Activated naive CD8-positive, alpha-beta T cell treated with anti-CD3 and anti-CD28 coated beads, Interleukin-2, amount 50 U/mL, for 24 hours (primary cell): ENCODE results near the gene INO80E.
"Not testable (repeated sequence)": the region's sequence is repeated elsewhere in the genome, so short reads cannot be mapped to it uniquely, and the experiment has no call there.

ENCODE experiments used
- ATAC-seq: fragments of 150-1000 bp; cut with Tn5 transposase; one replicate; pipeline ENCODE4 v1.10.0; 2021
- DNase-seq: peaks from one replicate; pipeline ENCODE4 v3.0.0; 2021
- H3K27ac Mint-ChIP-seq: one replicate; pipeline ENCODE4 v1.8.0; 2021; ENCODE audit warnings: mild to moderate bottlenecking, mixed read lengths
- H3K27me3 Mint-ChIP-seq: one replicate; pipeline ENCODE4 v1.8.0; 2021; ENCODE audit warnings: mixed read lengths
- H3K36me3 Mint-ChIP-seq: one replicate; pipeline ENCODE4 v1.8.0; 2021; ENCODE audit warnings: low read depth, mixed read lengths
- H3K4me1 Mint-ChIP-seq: one replicate; pipeline ENCODE4 v1.8.0; 2021; ENCODE audit warnings: mixed read lengths
- H3K4me3 Mint-ChIP-seq: one replicate; pipeline ENCODE4 v1.8.0; 2021; ENCODE audit warnings: mild to moderate bottlenecking, moderate library complexity, mixed read lengths
- H3K9me3 Mint-ChIP-seq: one replicate; pipeline ENCODE4 v1.8.0; 2021; ENCODE audit warnings: mixed read lengths

Gene INO80E, protein sequence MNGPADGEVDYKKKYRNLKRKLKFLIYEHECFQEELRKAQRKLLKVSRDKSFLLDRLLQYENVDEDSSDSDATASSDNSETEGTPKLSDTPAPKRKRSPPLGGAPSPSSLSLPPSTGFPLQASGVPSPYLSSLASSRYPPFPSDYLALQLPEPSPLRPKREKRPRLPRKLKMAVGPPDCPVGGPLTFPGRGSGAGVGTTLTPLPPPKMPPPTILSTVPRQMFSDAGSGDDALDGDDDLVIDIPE

GRCh38 chr16:29995911-29996765 lies at the start of gene INO80E:
Gene INO80E (plus strand): TSS chr16:29996241. CDS start chr16:29996311, 70 bp downstream.
- ATAC-seq: peak; percentile 97
- H3K4me3 Mint-ChIP-seq: peak within 1 kb of the TSS; percentile 97
- H3K9me3 Mint-ChIP-seq: no peaks in the 10 kb centered on the region
- H3K27ac Mint-ChIP-seq: peak within 1 kb of the TSS; percentile 99
- peak; percentile 99 for DNase-seq
- H3K27me3 Mint-ChIP-seq: no peaks in the 10 kb centered on the region
- peaks cover 25% of the 10 kb centered on the region for H3K36me3 Mint-ChIP-seq
- peaks cover 33% of the 10 kb centered on the region for H3K4me1 Mint-ChIP-seq

DNA sequence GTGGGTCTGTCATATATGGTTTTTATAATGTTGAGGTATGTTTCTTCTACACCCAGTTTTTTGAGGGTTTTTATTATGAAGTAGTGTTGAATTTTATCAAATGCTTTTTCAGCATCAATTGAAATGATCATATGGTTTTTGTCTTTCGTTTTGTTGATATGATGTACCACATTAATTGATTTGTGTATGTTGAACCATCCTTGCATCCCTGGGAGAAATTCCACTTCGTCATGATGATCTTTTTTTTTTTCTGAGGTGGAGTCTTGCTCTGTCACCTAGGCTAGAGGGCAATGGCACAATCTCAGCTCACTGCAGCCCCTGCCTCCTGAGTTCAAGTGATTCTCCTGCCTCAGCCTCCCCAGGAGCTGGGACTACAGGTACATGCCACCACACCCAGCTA lies 48.1 kb upstream of the INO80E start:
- H3K4me1 Mint-ChIP-seq: no peaks in the 10 kb centered on the region
- ATAC-seq: no peak
- no peak for DNase-seq
- H3K27me3 Mint-ChIP-seq: no peaks in the 10 kb centered on the region
- peaks cover 7% of the 10 kb centered on the region for H3K9me3 Mint-ChIP-seq
- H3K4me3 Mint-ChIP-seq: no peak overlapping the region
- H3K36me3 Mint-ChIP-seq: no peaks in the 10 kb centered on the region
- H3K27ac Mint-ChIP-seq: no peak overlapping the region

- peaks cover 7% of the 10 kb centered on the region for H3K9me3 Mint-ChIP-seq
- no peaks in the 10 kb centered on the region for H3K4me1 Mint-ChIP-seq
- H3K27me3 Mint-ChIP-seq: peaks cover 5% of the 10 kb centered on the region
- ATAC-seq (no peak), DNase-seq (no peak)
- no peak overlapping the region for H3K4me3 Mint-ChIP-seq
- no peak overlapping the region for H3K27ac Mint-ChIP-seq
- no peaks in the 10 kb centered on the region for H3K36me3 Mint-ChIP-seq
These were observed 45.1 kb upstream of the INO80E start for GRCh38 chr16:29950806-29951461.

DNA sequence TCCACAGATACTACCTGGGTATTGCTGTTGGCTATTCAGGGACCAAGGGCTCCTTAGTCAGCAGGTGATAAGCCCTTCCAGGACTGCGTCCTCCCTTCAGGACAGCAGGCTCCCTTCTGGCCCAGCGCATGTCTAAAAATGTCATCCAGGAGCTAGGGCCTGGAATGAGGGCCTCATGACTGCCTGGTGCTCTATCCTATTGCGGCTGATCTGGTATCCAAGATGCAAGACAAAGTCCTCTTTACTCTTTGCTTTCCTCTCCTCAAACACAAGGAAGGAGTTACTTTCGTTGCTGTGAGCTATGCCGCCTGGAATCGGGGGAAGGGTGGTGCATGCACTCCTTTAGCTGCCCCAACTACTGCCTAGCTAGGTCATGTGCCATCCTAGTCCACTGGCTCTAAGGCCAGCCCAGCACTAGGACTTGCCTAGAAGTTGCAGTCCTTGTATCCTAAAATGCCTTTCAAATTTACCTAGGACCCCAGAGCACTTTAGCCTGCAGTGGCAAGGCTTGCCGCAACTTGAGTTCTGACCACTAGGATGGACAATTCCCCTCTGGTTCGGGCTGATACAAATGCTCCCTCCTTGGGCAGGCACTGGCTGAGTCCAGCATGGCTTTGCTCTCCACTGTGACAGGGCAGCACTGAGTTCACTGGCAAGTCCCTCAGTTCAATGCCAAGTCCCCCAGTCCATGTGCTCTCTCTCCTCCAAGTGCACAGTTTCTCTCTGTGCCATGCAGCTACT lies 44.2 kb upstream of the INO80E start:
- DNase-seq: no peak
- Mint-ChIP-seq H3K4me3 (no peak overlapping the region), H3K36me3 (no peaks in the 10 kb centered on the region), H3K27me3 (peaks cover 5% of the 10 kb centered on the region), H3K27ac (no peak overlapping the region), H3K9me3 (peaks cover 7% of the 10 kb centered on the region), H3K4me1 (no peaks in the 10 kb centered on the region)
- peak; percentile 15 for ATAC-seq

- ATAC-seq: no peak
- peaks cover 5% of the 10 kb centered on the region for H3K27me3 Mint-ChIP-seq
- H3K4me1 Mint-ChIP-seq: peaks cover 17% of the 10 kb centered on the region
- H3K9me3 Mint-ChIP-seq: no peaks in the 10 kb centered on the region
- DNase-seq: no peak
- no peak overlapping the region for H3K27ac Mint-ChIP-seq
- no peak overlapping the region for H3K4me3 Mint-ChIP-seq
- no peaks in the 10 kb centered on the region for H3K36me3 Mint-ChIP-seq
These were observed 37.3 kb upstream of the INO80E start for GRCh38 chr16:29958756-29959155.

GRCh38 chr16:29959293-29959692 lies 36.7 kb upstream of the INO80E start:
- no peak for DNase-seq
- Mint-ChIP-seq H3K36me3 (no peaks in the 10 kb centered on the region), H3K4me1 (peaks cover 17% of the 10 kb centered on the region), H3K9me3 (no peaks in the 10 kb centered on the region), H3K27ac (no peak overlapping the region), H3K27me3 (peaks cover 3% of the 10 kb centered on the region), H3K4me3 (no peak overlapping the region)
- no peak for ATAC-seq

DNA sequence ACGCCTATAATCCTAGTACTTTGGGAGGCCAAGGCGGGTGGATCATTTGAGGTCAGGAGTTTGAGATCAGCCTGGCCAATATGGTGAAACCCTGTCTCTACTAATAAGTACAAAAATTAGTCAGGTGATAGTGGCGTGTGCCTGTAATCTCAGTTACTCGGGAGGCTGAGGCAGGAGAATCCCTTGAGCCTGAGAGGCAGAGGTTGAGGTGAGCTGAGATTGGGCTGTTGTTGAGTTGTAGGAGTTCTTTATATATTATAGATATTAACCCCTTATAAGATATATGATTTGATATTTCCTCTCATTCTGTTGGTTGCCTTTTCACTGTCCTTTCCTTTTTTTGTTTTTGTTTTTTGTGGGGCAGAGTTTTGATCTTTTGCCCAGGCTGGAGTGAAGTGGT lies 36.2 kb upstream of the INO80E start:
- H3K27me3 Mint-ChIP-seq, H3K27ac Mint-ChIP-seq, DNase-seq, H3K9me3 Mint-ChIP-seq, ATAC-seq, H3K4me3 Mint-ChIP-seq, H3K36me3 Mint-ChIP-seq: not testable (repeated sequence)
- H3K4me1 Mint-ChIP-seq: peaks cover 17% of the 10 kb centered on the region

GRCh38 chr16:29961127-29961478 lies 34.9 kb upstream of the INO80E start:
- no peaks in the 10 kb centered on the region for H3K9me3 Mint-ChIP-seq
- peaks cover 17% of the 10 kb centered on the region for H3K4me1 Mint-ChIP-seq

DNA sequence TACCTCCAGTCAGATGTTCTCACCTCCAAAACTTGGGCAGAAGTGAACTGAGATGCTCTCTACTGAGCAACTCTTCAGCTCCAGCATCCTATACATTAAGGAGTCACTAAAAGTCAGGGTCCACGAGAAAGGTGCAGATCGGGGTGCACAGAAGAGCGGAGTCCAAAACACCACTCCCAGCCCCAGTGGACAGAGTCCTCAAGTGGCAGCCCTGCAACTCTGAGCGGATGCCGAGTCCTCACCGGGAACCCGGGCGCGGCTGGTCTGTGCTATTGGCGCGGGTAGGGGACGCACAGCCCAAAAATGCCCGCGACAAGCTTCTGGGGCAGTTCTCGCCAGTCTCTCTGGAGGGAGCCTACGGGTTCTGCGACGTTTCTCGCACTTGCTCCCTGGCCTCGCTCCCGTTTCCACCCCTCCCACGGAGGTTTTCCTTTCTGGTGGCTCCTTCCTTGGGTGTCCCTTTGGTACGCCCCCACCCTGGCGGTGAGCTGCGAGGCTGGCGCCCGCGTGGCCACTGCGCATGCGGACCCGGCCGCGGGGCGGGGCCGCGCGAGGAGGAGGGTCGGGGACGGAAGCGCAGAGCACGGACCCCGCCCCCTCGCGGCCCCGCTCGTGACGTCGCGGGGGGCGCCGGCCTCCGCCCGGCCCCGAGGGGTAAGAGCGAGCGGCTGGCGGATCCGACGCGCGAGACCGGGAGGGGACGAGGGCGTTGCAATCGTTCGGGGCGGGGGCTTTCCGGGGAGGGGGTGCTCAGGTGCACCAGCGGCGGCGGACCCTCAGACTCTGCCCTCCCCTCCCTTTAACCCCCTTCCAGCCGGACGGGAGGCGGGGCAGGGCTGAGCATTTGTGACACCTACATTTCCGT lies 34.3 kb upstream of the INO80E start, which contains the start of gene TMEM219:
Gene TMEM219 (plus strand): TSS at position 601 of the 865 bp plus-strand sequence. CDS start 1,065 bp downstream, outside the sequence.
- Mint-ChIP-seq H3K4me1 (peaks cover 17% of the 10 kb centered on the region), H3K27me3 (no peaks in the 10 kb centered on the region), H3K4me3 (peak within 1 kb of the TSS; percentile 85), H3K36me3 (peaks cover 3% of the 10 kb centered on the region), H3K27ac (peak within 1 kb of the TSS; percentile 85), H3K9me3 (no peaks in the 10 kb centered on the region)
- DNase-seq (peak; percentile 96), ATAC-seq (peak; percentile 91)

More at GRCh38 chr16:29961127-29961478, 34.9 kb upstream of the INO80E start:
- Mint-ChIP-seq H3K27me3 (no peaks in the 10 kb centered on the region), H3K4me3 (peak overlapping the region; percentile 85), H3K36me3 (peaks cover 3% of the 10 kb centered on the region), H3K27ac (peak overlapping the region; percentile 73)
- DNase-seq (no peak), ATAC-seq (no peak)

DNA sequence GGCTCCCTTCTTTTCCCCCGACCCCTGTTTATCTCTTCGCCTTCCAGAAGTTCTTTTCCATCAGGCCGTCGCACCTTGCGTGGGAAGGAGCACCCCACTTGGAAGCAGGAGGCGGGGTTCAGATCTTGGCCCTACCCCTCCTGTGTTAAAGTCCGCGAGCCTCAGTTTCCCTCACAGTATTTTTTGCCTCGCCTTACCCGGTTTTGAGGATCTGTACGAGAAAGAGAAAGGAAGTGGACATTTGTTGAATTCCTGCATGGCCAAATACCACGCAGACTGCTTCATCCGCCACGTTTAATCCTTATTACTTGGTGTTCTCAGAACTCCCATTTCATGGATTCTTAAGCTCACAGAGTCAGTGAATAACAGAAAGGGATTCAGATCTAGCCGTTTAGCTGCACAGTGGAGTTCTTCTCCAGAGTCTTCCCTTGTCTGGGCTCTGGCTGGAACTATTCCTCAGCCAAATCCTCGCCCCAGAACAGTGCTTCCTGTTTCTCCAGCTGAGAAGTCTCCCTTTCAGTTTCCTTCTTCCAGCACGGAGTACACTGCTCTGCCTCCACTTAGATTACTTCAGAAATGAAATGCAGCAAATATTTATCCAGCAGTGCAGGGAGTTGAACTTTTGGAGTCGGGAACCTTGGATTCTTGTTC lies 33.6 kb upstream of the INO80E start:
- DNase-seq (no peak), ATAC-seq (no peak)
- H3K36me3 Mint-ChIP-seq: peaks cover 3% of the 10 kb centered on the region
- H3K4me1 Mint-ChIP-seq: peaks cover 17% of the 10 kb centered on the region
- H3K4me3 Mint-ChIP-seq: peak overlapping the region; percentile 85
- no peaks in the 10 kb centered on the region for H3K9me3 Mint-ChIP-seq
- no peaks in the 10 kb centered on the region for H3K27me3 Mint-ChIP-seq
- peak overlapping the region; percentile 85 for H3K27ac Mint-ChIP-seq

DNA sequence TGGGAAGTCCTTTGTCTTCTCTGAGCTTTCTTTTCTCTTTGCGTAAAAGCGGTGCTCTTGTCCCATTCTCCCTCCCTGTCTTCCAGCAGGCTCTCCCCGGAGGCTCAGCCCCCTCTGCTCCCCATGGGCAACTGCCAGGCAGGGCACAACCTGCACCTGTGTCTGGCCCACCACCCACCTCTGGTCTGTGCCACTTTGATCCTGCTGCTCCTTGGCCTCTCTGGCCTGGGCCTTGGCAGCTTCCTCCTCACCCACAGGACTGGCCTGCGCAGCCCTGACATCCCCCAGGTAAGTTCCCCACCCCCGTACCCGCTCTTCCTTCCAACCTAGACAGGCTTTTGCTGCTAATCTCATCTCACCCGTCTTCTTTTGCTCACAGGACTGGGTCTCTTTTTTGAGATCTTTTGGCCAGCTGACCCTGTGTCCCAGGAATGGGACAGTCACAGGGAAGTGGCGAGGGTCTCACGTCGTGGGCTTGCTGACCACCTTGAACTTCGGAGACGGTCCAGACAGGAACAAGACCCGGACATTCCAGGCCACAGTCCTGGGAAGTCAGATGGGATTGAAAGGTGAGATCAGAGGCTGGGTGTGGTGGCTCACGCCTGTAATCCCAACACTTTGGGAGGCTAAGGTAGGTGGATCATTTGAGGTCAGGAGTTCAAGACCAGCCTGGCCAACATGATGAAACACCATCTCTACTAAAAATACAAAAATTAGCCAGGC lies 32.9 kb upstream of the INO80E start:
- ATAC-seq (no peak), DNase-seq (no peak)
- Mint-ChIP-seq H3K27me3 (no peaks in the 10 kb centered on the region), H3K4me1 (peaks cover 17% of the 10 kb centered on the region), H3K36me3 (peaks cover 3% of the 10 kb centered on the region), H3K9me3 (no peaks in the 10 kb centered on the region), H3K4me3 (peak overlapping the region; percentile 85), H3K27ac (peak overlapping the region; percentile 85)

- H3K4me1 Mint-ChIP-seq: peaks cover 8% of the 10 kb centered on the region
- no peaks in the 10 kb centered on the region for H3K27me3 Mint-ChIP-seq
- H3K36me3 Mint-ChIP-seq: peaks cover 13% of the 10 kb centered on the region
- DNase-seq (no peak), ATAC-seq (no peak)
- H3K27ac Mint-ChIP-seq: no peak overlapping the region
- H3K4me3 Mint-ChIP-seq: no peak overlapping the region
- H3K9me3 Mint-ChIP-seq: peaks cover 5% of the 10 kb centered on the region
These were observed 27.8 kb upstream of the INO80E start for GRCh38 chr16:29968205-29968604.

DNA sequence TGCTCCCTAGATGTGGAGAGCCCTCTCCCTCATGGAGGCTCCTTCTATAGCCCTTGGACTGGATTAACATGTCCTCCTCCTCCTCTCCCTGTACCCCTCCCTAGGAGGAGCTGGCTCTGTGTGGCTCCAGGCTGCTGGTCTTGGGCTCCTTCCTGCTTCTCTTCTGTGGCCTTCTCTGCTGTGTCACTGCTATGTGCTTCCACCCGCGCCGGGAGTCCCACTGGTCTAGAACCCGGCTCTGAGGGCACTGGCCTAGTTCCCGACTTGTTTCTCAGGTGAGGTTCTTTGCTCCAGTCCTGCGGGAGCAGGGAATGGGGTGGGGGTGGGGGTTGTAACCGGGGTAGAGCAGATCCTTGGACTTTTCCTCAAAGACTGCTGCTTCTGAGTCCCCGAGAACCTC lies 24.7 kb upstream of the INO80E start:
- Mint-ChIP-seq H3K36me3 (peaks cover 15% of the 10 kb centered on the region), H3K27ac (no peak overlapping the region), H3K4me1 (peaks cover 25% of the 10 kb centered on the region), H3K27me3 (no peaks in the 10 kb centered on the region), H3K4me3 (no peak overlapping the region), H3K9me3 (peaks cover 8% of the 10 kb centered on the region)
- ATAC-seq: no peak
- no peak for DNase-seq
